NCI-H1092 treated with DMSO at 0.1 percent for 48 hours (cell line): Measurements from ENCODE around the gene BDNF.

ENCODE experiments used
- DNase-seq: peaks from one replicate; lab custom pipeline; 2025; lab: John Stamatoyannopoulos, UW

The BDNF gene

DNA sequence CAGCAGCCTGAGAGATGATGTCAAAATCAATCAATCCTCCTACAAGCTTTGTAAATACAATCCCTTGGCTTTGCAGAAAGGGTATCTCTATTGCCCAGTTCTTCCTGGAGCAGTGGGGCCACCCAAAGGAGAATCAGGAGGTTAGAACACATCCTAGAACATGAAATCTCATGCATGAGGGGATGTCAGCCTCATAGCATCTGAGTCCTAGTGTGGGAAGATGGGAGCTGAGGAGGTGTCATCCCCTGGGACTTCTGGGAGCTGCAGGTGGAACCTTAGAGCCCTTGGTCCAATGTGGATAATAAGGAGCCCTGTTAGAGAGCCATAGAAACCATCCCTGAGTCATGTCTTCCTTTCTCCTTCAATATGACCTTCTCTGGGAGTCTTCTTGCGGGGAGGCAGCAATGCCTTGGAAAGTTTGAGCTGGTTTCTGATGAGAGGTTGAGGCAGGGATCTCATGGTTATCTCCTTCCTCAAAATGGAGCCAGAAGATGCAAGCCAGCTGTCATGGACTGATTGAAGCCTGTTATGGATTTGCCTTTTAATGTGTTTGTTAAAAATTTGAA lies 74.8 kb downstream of the BDNF start:
- no peak for DNase-seq

- no peak for DNase-seq
Observed at GRCh38 chr11:27623945-27624523, 76.2 kb downstream of the BDNF start.

DNA sequence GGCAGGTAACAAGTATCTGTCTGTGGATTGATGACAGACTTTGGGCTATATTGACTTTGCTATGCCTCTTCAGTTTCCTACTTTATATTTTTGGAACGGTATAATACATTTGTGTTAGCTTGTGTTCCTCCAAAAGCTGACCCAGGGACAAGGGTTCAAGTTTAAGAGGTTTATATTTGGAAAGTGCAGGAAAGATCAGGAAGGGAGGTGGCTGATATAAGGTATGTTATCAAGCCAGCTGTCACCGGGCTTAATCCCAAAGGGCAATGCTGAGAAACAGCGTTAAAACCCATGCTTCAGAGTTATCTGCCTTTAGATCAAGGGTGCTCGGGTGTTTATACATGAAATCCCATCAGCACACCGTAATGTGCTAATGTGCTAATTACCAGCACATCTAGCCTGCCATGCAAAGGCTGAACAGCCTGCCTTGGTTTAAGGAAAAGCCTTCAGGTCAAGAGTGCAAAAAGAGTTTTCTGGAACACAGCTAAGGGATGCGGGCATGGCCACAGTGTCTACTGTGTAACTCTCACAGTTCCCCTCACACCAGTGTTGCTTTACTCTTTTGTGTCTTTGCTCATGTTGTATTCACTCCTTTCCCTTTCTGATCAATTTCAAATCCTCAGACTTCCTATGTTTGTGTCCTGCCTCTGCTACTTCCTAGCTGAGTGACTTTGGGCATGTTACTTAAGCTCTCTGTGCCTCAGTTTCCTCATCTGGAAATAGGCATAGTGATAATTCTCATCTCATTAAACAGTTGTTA lies 77.5 kb downstream of the BDNF start:
- no peak for DNase-seq

- no peak for DNase-seq
Observed at GRCh38 chr11:27621405-27622161, 78.7 kb downstream of the BDNF start.

DNA sequence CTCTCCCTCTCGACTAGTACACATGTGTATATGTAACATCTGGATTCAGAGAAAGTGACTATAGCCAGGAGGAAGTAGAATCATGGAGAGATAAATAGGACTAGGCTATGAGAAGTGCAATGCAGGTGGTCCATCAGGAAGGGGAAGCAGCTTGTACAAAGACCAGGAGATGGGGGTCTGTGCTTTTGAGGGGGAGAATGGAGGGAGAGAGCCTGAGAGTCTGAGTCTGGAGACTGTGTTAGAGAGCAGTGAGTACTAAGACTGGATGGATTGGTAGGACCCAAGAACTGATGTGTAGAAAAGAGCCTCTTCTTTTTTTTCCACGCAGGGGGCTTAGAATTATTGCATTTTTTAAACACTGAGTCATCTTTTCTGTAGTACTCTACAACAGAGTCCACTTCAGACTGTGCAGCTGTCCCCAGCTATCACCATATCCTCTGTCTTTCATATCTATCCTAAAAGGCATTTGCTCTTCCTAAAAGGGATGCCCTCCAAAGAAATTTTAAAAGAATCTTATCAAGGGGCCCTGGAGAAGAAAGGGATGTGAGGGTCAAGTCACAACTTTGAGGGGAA lies 80.4 kb downstream of the BDNF start:
- DNase-seq = no peak

DNA sequence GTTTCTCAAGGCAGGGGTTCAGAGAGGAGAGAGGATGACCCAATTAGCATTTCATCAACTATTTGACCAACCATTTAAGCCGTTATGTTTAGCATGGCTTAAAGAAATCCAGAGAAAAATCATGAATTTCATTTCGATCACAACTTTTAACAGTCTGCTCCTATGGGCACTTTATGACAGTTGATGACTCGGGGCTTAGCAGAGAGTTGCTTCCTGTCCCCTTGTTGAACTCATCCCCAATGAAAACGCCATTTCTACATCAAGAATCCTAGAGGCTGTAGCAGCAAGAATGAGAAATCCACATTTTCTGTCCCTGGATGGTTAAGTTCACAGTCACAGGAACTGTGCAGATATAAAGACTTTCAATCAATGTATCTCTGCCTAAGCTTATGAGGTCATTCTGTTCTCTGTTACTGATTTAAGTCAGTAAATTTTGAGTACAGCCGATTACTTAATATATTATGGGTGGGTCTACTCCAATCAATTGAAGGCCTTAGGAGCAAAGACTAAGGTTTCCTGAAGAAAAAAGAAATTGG lies 81.1 kb downstream of the BDNF start:
- DNase-seq = no peak

DNA sequence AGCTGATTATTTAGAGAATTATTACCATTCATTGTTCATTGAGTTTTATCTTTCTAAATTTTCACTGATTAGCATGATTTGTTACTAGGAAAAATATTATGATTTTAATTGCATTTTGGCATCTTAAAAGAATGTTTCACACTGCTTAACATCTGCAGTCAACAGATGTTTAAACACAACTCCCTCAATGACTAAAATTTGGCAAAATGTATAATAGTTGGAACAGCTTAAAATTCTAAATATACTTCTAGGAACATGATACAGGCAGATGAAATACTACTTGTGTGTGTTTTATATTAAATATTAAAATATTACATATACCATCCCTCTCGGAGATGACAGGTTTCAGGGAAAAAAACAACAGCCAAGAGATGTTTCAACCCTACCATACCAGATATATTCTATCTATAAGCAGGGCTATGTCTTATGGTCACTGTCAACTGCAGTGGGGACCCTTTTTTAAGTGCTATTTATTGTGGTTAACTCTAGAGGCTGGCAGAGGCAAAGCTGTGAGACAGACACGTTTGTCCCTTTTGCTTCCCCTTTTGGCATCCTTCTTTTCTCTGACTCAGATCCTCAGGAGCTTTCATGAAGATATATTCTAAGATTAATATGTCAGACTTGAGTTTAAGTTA lies 81.9 kb downstream of the BDNF start:
- no peak for DNase-seq

- no peak for DNase-seq
Observed at GRCh38 chr11:27616711-27617110, 83.5 kb downstream of the BDNF start.

- no peak for DNase-seq
Observed at GRCh38 chr11:27615833-27616232, 84.4 kb downstream of the BDNF start.

GRCh38 chr11:27614092-27614491 lies 86.2 kb downstream of the BDNF start:
- no peak for DNase-seq

- no peak for DNase-seq
Observed at GRCh38 chr11:27612932-27613880, 87.0 kb downstream of the BDNF start.

DNA sequence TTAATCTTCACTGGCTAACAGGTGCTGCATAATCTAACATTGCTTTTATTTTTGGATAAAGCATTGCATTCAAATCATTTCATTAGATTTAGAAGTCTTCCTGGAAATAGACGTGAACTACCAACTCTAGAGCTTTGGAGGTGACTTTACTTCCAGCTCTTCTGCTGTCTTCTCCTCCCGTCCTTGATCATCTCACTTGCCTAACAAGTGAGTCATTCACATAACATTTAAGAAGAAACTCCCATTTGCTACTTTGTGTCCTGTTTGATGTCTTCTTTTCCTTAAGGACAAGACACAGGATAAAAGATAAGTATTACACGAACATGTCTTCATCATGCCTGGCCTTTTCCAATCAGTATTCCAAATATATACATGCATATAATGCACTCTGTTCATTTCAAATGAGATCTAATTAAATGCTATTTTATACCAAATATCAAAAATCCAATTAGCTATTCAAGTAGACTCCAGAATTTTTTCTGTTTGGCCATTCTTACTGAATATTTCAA lies 88.3 kb downstream of the BDNF start:
- no peak for DNase-seq

GRCh38 chr11:27611390-27611789 lies 88.9 kb downstream of the BDNF start:
- no peak for DNase-seq

- DNase-seq = no peak
Observed at GRCh38 chr11:27610946-27611345, 89.3 kb downstream of the BDNF start.

GRCh38 chr11:27610280-27610679 lies 90.0 kb downstream of the BDNF start:
- DNase-seq = no peak

GRCh38 chr11:27608951-27609350 lies 91.3 kb downstream of the BDNF start:
- DNase-seq = no peak

DNA sequence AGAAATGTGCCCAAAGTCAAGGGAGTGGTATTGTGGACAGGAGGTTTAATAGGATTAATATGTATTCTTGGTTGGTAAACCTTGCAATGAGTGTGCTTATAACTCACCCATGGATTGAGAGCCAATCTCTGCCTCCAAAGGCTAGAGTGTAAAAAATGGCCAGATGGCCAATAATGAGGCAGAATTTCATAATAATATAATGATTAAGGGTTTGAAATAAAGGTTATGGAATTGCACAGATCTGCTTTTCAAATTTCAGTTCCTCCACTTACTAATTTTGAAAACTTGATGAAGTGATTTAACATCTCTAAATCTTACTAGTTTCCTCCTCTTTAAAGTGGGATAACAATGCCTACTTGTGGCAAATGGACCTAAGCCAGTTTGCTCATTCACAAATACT lies 94.8 kb downstream of the BDNF start:
- DNase-seq = no peak
